GM23338 (cell line): Measurements from ENCODE around the gene GABARAPL1. TPM values are rescaled to one million over a fixed set of nuclear protein-coding genes. Genes with fewer than 3 reads are reported as not detected.

ENCODE experiments used
- ATAC-seq: fragments of 200-7000 bp; cut with Tn5 transposase; 3 replicates; pipeline ENCODE4 v1.9.1; 2020
- DNase-seq: peaks from one replicate; pipeline ENCODE4 v3.0.0-alpha.2; 2015; ENCODE audit warnings: low spot score
- H2AFZ ChIP-seq: fragments of 200-600 bp; sonication (generic); 2 replicates; pipeline ENCODE4 v1.8.0; 2016; ENCODE audit warnings: antibody characterized with exemption, mild to moderate bottlenecking, moderate library complexity
- H3F3A ChIP-seq: fragments of 200-600 bp; sonication (generic); replicated peaks from 2 replicates; pipeline ENCODE4 v1.8.0; 2017; ENCODE audit warnings: antibody characterized with exemption, mixed run types, low read depth
- H3K27ac ChIP-seq: fragments of 200-600 bp; sonication (generic); 2 replicates; pipeline ENCODE4 v1.6.1; 2016; ENCODE audit warnings: low read depth
- H3K27me3 ChIP-seq: fragments of 200-600 bp; sonication (generic); 2 replicates; pipeline ENCODE4 v1.8.0; 2016; ENCODE audit warnings: mild to moderate bottlenecking, mixed run types, moderate library complexity; ENCODE audit not compliant: insufficient read depth
- H3K36me3 ChIP-seq: fragments of 200-600 bp; sonication (generic); 2 replicates; pipeline ENCODE4 v1.8.0; 2016; ENCODE audit warnings: mild to moderate bottlenecking; ENCODE audit not compliant: insufficient read depth
- H3K4me1 ChIP-seq: fragments of 200-600 bp; sonication (generic); 2 replicates; pipeline ENCODE4 v1.8.0; 2016; ENCODE audit warnings: mild to moderate bottlenecking, moderate library complexity; ENCODE audit not compliant: insufficient read depth
- H3K4me2 ChIP-seq: fragments of 200-600 bp; sonication (generic); 2 replicates; pipeline ENCODE4 v1.7.1; 2017; ENCODE audit warnings: mixed run types
- H3K4me3 ChIP-seq: fragments of 200-600 bp; sonication (generic); 2 replicates; pipeline ENCODE4 v1.6.1; 2016; ENCODE audit warnings: mixed run types
- H3K79me2 ChIP-seq: fragments of 200-600 bp; sonication (generic); replicated peaks from 2 replicates; pipeline ENCODE4 v1.8.0; 2017; ENCODE audit warnings: mild to moderate bottlenecking; ENCODE audit not compliant: insufficient read depth
- H3K9me2 ChIP-seq: fragments of 200-600 bp; sonication (generic); 2 replicates; pipeline ENCODE4 v1.8.0; 2017; ENCODE audit not compliant: insufficient read depth
- H4K20me1 ChIP-seq: fragments of 200-600 bp; sonication (generic); replicated peaks from 2 replicates; pipeline ENCODE4 v1.8.0; 2017; ENCODE audit warnings: mild to moderate bottlenecking; ENCODE audit not compliant: insufficient read depth
- H3K27ac Mint-ChIP-seq: 2 replicates; pipeline ENCODE4 v1.8.0; 2020; ENCODE audit warnings: inconsistent platforms, mild to moderate bottlenecking, moderate library complexity, mixed read lengths
- H3K27me3 Mint-ChIP-seq: 3 replicates; pipeline ENCODE4 v1.8.0; 2022; ENCODE audit warnings: low read depth, mild to moderate bottlenecking, moderate library complexity, mixed read lengths, inconsistent platforms; ENCODE audit not compliant: insufficient read depth, poor library complexity
- H3K36me3 Mint-ChIP-seq: 3 replicates; pipeline ENCODE4 v1.8.0; 2021; ENCODE audit warnings: low read depth, mild to moderate bottlenecking, inconsistent platforms, moderate library complexity, mixed read lengths
- H3K4me1 Mint-ChIP-seq: 3 replicates; pipeline ENCODE4 v1.8.0; 2020; ENCODE audit warnings: mild to moderate bottlenecking, inconsistent platforms, mixed read lengths
- H3K4me3 Mint-ChIP-seq: 3 replicates; pipeline ENCODE4 v1.8.0; 2021; ENCODE audit warnings: moderate library complexity, mild to moderate bottlenecking, inconsistent platforms, mixed read lengths
- H3K9me3 Mint-ChIP-seq: 3 replicates; pipeline ENCODE4 v1.8.0; 2020; ENCODE audit warnings: moderate library complexity, mild to moderate bottlenecking, inconsistent platforms, mixed read lengths
- CREB1 ChIP-seq: fragments of 250-450 bp; sonication (Bioruptor Pico); IDR thresholded peaks from 2 replicates; pipeline ENCODE4 v1.5.0; 2020; ENCODE audit warnings: low read depth, mild to moderate bottlenecking, moderate library complexity
- ETS1 ChIP-seq: IDR thresholded peaks from 2 replicates; pipeline ENCODE4 v1.6.1; 2016; ENCODE audit warnings: antibody characterized with exemption
- EZH2 ChIP-seq: fragments of 200-600 bp; sonication (generic); IDR thresholded peaks from one replicate; pipeline ENCODE4 v1.8.0; 2017; ENCODE audit warnings: antibody characterized with exemption, mild to moderate bottlenecking, low read depth; ENCODE audit not compliant: unreplicated experiment
- EZH2phosphoT487 ChIP-seq: fragments of 200-600 bp; sonication (generic); IDR thresholded peaks from one replicate; pipeline ENCODE4 v1.8.1; 2018; ENCODE audit warnings: antibody characterized with exemption; ENCODE audit not compliant: unreplicated experiment
- JUNB ChIP-seq: IDR thresholded peaks from one replicate; pipeline ENCODE4 v1.6.1; 2016; ENCODE audit warnings: antibody characterized with exemption; ENCODE audit not compliant: unreplicated experiment
- NANOG ChIP-seq: IDR thresholded peaks from 2 replicates; pipeline ENCODE4 v1.6.1; 2016; ENCODE audit warnings: antibody characterized with exemption, borderline replicate concordance
- POLR2AphosphoS5 ChIP-seq: IDR thresholded peaks from 2 replicates; pipeline ENCODE4 v1.6.1; 2016; ENCODE audit warnings: antibody characterized with exemption, low read depth
- REST ChIP-seq: IDR thresholded peaks from one replicate; pipeline ENCODE4 v1.6.1; 2018; ENCODE audit warnings: antibody characterized with exemption; ENCODE audit not compliant: unreplicated experiment
- STAT1 ChIP-seq: IDR thresholded peaks from one replicate; pipeline ENCODE4 v1.6.1; 2016; ENCODE audit warnings: antibody characterized with exemption; ENCODE audit not compliant: unreplicated experiment
- ZNF114 ChIP-seq: fragments of 250-450 bp; sonication (Bioruptor Pico); IDR thresholded peaks from 2 replicates; pipeline ENCODE4 v1.5.0; 2020; ENCODE audit warnings: mild to moderate bottlenecking, moderate library complexity
- ZNF331 ChIP-seq: fragments of 250-450 bp; sonication (Bioruptor Pico); IDR thresholded peaks from 2 replicates; pipeline ENCODE4 v1.5.0; 2020; ENCODE audit warnings: low read depth, mild to moderate bottlenecking, moderate library complexity
- ZNF462 ChIP-seq: fragments of 250-450 bp; sonication (Bioruptor Pico); IDR thresholded peaks from 2 replicates; pipeline ENCODE4 v1.5.0; 2020; ENCODE audit warnings: mild to moderate bottlenecking, moderate library complexity
- polyA plus RNA-seq: library from polyadenylated mRNA; unstranded; fragments of >200 nt; fragmentation: Nextera tagmentation; extraction: Ambion mirVana; gene quantifications from 2 replicates; pipeline ENCODE4 v1.2.1, GENCODE V29; 2016
- total RNA-seq: library from RNA; depleted of rRNA; stranded (reverse); fragments of >200 nt; shearing (Covaris generic); gene quantifications from 2 replicates; pipeline ENCODE4 v1.2.3, GENCODE V29; 2014
- TF ChIP-seq, protein P1 (sequence below), 2 experiments: fragments of 200-600 bp in 1 of 2; sonication (generic) in 1 of 2; conservative IDR thresholded peaks; 2 replicates each; pipeline versions ENCODE4 v1.5.1 to v1.6.1; 2016 to 2017; ENCODE audit warnings: antibody characterized with exemption in 2 of 2, low read depth in 2 of 2, mild to moderate bottlenecking in 2 of 2, moderate library complexity in 1 of 2

GABARAPL1 gene
- total and polyA plus RNA-seq, 2 experiments from 2014 or later = 35.7 to 77.8 TPM

GRCh38 chr12:10213168-10214135 is 775 bp downstream of the GABARAPL1 start:
- ATAC-seq (peak; percentile 62), DNase-seq (peak; percentile 78)
- H2AFZ ChIP-seq = peak overlapping the region; percentile 80
- Mint-ChIP-seq H3K36me3 (peaks cover 10% of the 10 kb centered on the region), H3K27ac (peak overlapping the region; percentile 99), H3K4me3 (peak overlapping the region; percentile 95), H3K4me1 (peaks cover 18% of the 10 kb centered on the region), H3K27me3 (peaks cover 11% of the 10 kb centered on the region), H3K9me3 (no peaks in the 10 kb centered on the region; the same call in 2 of the 3 replicates)
- peaks cover 41% of the 10 kb centered on the region for H3K79me2 ChIP-seq
- peak overlapping the region; percentile 95 for H3K4me3 ChIP-seq
- peak overlapping the region; percentile 87 for H3K4me2 ChIP-seq
- H3K27ac ChIP-seq = peak overlapping the region; percentile 95
- H3K27me3 ChIP-seq = no peaks in the 10 kb centered on the region
- H3K4me1 ChIP-seq = peaks cover 17% of the 10 kb centered on the region
- no peak for TF ChIP-seq ZNF331 (CRISPR knock-in tag)
- no peak for TF ChIP-seq EZH2phosphoT487
- no peak for TF ChIP-seq ZNF462 (CRISPR knock-in tag)
- TF ChIP-seq ETS1 = no peak
- TF ChIP-seq, protein P1, sequence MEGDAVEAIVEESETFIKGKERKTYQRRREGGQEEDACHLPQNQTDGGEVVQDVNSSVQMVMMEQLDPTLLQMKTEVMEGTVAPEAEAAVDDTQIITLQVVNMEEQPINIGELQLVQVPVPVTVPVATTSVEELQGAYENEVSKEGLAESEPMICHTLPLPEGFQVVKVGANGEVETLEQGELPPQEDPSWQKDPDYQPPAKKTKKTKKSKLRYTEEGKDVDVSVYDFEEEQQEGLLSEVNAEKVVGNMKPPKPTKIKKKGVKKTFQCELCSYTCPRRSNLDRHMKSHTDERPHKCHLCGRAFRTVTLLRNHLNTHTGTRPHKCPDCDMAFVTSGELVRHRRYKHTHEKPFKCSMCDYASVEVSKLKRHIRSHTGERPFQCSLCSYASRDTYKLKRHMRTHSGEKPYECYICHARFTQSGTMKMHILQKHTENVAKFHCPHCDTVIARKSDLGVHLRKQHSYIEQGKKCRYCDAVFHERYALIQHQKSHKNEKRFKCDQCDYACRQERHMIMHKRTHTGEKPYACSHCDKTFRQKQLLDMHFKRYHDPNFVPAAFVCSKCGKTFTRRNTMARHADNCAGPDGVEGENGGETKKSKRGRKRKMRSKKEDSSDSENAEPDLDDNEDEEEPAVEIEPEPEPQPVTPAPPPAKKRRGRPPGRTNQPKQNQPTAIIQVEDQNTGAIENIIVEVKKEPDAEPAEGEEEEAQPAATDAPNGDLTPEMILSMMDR (conservative IDR thresholded peaks at IDR 0.05; ENCODE audit: low read depth in 2 of 2) = no peak
- TF ChIP-seq ZNF114 (CRISPR knock-in tag) = no peak
- TF ChIP-seq EZH2 = no peak
- no peak for TF ChIP-seq JUNB
- TF ChIP-seq NANOG = no peak
- no peak for TF ChIP-seq REST
- TF ChIP-seq STAT1 = no peak
- no peak for TF ChIP-seq POLR2AphosphoS5
- TF ChIP-seq CREB1 = no peak
- H3F3A ChIP-seq = no peaks in the 10 kb centered on the region
- no peaks in the 10 kb centered on the region for H3K9me2 ChIP-seq
- H4K20me1 ChIP-seq = no peaks in the 10 kb centered on the region
- no peaks in the 10 kb centered on the region for H3K36me3 ChIP-seq
